Skin epidermis (tissue), 12 donors: ENCODE data around the gene SSX2IP.
A peak's percentile ranks its signal among the peaks of the same experiment; 100 is the strongest.
"Not testable (repeated sequence)": the region's sequence is repeated elsewhere in the genome, so short reads cannot be mapped to it uniquely, and the experiment has no call there.

ENCODE experiments used
- H3K27ac ChIP-seq, 21 experiments: fragments of 200-600 bp; sonication (generic) in 11 of 21; one replicate each; pipeline ENCODE4 v1.5.0; 2020; ENCODE audit warnings: mild to moderate bottlenecking in 3 of 21, inconsistent platforms in 2 of 21, moderate library complexity in 2 of 21
- H3K4me3 ChIP-seq, 7 experiments: fragments of 200-600 bp; sonication (generic) in 2 of 7; one replicate each; pipeline ENCODE4 v1.5.0; 2020; ENCODE audit warnings: inconsistent platforms in 2 of 7, mild to moderate bottlenecking in 2 of 7, moderate library complexity in 1 of 7

The SSX2IP gene

GRCh38 chr1:84624876-84625275 lies 65.4 kb downstream of the SSX2IP start:
- no peak overlapping the region for H3K27ac ChIP-seq

GRCh38 chr1:84621553-84621952 lies 68.7 kb downstream of the SSX2IP start:
- Histone ChIP-seq H3K27ac (no peak overlapping the region), H3K4me3 (no peak overlapping the region)

More at GRCh38 chr1:84624876-84625275, 65.4 kb downstream of the SSX2IP start:
- no peak overlapping the region for H3K4me3 ChIP-seq

DNA sequence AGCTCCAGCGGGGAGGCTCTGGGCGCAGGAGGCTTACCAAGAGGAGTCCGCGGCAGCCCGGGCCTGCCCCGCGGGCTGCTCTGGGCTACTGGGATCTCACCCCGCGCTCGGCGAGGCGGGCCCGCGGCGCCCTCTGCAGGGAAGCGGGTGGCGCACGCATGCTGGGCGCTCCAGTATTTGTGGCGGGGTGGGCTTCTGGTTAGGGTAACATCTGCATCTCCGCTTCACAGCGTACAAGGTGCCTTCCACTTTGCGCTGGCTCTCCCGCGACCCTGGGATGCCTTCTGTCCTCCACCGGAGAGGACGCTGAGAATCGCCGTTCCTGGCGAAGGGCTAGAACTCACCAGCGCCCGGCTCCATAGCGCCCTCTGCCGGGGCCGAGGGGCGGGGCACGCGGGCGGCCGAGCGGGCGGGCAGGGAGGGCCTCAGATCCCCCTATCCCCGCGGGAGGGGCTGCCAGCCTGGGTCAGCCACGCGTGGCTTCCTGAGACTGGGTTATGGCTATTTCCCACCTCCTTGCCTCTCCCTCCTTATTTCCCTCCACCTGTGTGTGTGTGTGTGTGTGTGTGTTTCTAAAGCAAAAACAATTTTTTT lies 69.4 kb downstream of the SSX2IP start:
- Histone ChIP-seq H3K4me3 (peak overlapping the region; percentile 29 to 56 (median 44)), H3K27ac (peak overlapping the region in 19 of 21 experiments; percentile 1 to 78 (median 26))

- no peak overlapping the region for H3K4me3 ChIP-seq
- H3K27ac ChIP-seq = peak overlapping the region in 8 of 21 experiments; percentile 6 to 75 (median 36)
These were observed 70.7 kb downstream of the SSX2IP start for GRCh38 chr1:84619383-84620102.

- no peak overlapping the region for H3K27ac ChIP-seq
- no peak overlapping the region for H3K4me3 ChIP-seq
These were observed 72.9 kb downstream of the SSX2IP start for GRCh38 chr1:84617349-84617748.

DNA sequence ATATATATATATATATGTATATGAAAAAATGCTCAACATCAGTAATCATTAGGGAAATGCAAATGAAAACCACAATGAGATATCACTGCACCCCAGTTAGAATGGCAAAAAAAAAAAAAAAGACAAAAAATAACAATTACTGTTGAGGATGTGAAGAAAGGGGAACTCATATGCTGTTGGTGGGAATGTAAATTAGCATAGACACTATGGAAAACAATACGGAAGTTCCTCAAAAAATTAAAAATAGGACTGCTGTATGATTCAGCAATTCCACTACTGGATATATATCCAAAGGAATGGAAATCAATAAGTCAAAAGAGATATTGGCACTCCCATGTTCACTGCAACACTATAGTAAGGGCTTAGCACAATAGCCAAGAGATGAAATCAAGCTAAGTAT lies 74.5 kb downstream of the SSX2IP start:
- no peak overlapping the region for H3K4me3 ChIP-seq
- H3K27ac ChIP-seq = no peak overlapping the region

GRCh38 chr1:84613887-84614286 lies 76.4 kb downstream of the SSX2IP start:
- H3K4me3 ChIP-seq = no peak overlapping the region
- H3K27ac ChIP-seq = no peak overlapping the region

DNA sequence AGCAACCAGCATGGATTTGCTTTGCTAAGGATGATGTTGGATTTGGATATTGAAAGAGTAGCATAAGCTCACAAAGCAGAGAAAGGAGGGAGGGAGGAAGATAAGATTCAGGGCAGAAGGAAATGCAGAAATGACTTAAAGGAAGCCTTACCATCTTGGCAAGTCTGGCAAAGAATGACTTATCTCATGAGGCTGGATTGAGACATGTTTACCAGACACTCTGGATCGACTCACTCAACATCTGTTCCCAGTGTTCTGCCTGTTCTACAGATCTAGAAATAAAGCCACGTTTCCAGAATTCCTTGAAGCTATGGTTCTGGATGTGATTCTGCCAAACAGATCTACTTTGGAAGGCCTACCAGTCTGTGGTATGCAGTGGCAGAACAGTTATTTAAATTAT lies 77.2 kb downstream of the SSX2IP start:
- no peak overlapping the region for H3K27ac ChIP-seq
- no peak overlapping the region for H3K4me3 ChIP-seq

DNA sequence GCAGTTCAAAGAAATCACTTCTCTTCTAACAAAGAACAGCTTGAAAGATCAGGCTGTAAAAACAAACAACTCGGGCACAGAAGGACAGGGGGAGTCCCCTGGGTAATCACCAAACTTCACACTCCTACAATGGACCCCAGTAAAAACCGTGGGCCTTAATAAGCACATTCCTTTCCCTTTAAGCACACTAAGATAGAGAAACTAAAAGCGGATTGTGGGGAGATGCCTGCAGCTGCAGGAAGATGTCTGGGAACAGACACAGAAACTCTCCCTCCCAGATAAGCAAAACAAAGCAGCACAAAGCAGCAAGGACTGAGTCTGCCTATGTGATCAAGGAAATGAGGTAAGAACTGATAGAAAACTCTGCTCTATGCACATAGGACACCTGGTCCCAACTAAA lies 78.5 kb downstream of the SSX2IP start:
- no peak overlapping the region for H3K27ac ChIP-seq

GRCh38 chr1:84611091-84611490 lies 79.2 kb downstream of the SSX2IP start:
- H3K27ac ChIP-seq = no peak overlapping the region
- no peak overlapping the region for H3K4me3 ChIP-seq

More for the DNA sequence above, 78.5 kb downstream of the SSX2IP start:
- no peak overlapping the region for H3K4me3 ChIP-seq

GRCh38 chr1:84606977-84607376 lies 83.3 kb downstream of the SSX2IP start:
- no peak overlapping the region for H3K4me3 ChIP-seq
- H3K27ac ChIP-seq = no peak overlapping the region

DNA sequence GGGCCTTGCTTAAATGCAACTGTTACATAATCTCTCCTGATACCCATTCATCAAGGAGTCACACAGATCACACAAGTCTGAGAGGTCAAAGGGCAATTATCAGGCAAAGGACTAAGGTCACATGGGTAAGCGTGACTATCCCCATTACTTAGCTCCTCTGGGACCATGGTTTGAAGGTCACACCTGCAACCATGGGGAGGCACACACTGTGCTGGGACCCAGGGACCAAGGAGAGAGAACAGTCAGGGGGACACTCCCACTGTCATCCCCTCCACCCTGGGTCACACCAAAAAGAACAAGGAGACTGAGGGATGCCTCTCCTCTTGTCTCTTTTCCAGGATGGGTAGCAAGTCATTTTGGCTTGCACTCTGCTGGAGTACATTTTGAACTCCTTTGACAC lies 85.1 kb downstream of the SSX2IP start:
- H3K4me3 ChIP-seq = no peak overlapping the region
- H3K27ac ChIP-seq = no peak overlapping the region

- H3K27ac ChIP-seq = peak overlapping the region in 14 of 21 experiments; percentile 15 to 73 (median 60)
- peak overlapping the region in 5 of 7 experiments; percentile 1 to 20 (median 16) for H3K4me3 ChIP-seq
These were observed 86.1 kb downstream of the SSX2IP start for GRCh38 chr1:84603941-84604830.

DNA sequence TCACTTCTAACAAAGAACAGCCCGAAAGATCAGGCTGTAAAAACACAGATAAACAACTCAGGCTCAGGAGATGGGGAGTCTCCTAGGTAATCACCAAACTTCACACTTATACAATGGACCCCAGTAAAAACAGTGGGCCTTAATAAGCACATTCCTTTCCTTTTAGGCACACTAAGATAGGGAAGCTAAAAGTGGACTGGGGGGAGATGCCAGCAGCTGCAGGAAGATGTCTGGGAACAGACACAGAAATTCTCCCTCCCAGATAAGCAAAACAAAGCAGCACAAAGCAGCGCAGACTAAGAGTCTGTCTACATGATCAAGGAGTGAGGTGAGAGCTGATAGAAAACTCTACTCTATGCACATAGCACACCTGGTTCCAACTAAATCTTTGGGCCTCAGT lies 87.0 kb downstream of the SSX2IP start:
- H3K27ac ChIP-seq = peak overlapping the region in 13 of 21 experiments; percentile 12 to 73 (median 59)

DNA sequence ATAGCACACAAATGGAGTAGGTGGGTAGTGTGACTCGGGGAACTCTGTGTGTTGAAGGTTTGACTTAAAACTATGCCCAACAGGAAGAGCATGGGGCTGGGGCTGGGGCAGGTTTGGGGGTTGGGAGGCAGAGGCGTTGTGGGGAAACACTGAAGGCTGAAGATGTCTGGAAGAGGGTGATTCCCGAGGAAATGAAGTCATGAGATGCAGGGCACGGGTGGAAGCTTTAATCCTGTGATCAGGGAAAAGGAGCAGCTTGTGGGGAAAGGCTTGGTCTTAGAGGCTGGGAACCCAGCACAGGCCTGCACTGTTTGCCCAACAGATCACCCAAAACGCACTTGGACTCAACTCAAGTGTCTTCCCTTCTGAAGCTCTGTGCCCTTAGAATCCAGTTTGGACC lies 89.5 kb downstream of the SSX2IP start:
- H3K27ac ChIP-seq = no peak overlapping the region

More for the DNA sequence above, 87.0 kb downstream of the SSX2IP start:
- H3K4me3 ChIP-seq = no peak overlapping the region

GRCh38 chr1:84598846-84599741 lies 91.2 kb downstream of the SSX2IP start:
- H3K27ac ChIP-seq = peak overlapping the region in 6 of 21 experiments; percentile 23 to 51 (median 31)

More for the DNA sequence above, 89.5 kb downstream of the SSX2IP start:
- H3K4me3 ChIP-seq = no peak overlapping the region

DNA sequence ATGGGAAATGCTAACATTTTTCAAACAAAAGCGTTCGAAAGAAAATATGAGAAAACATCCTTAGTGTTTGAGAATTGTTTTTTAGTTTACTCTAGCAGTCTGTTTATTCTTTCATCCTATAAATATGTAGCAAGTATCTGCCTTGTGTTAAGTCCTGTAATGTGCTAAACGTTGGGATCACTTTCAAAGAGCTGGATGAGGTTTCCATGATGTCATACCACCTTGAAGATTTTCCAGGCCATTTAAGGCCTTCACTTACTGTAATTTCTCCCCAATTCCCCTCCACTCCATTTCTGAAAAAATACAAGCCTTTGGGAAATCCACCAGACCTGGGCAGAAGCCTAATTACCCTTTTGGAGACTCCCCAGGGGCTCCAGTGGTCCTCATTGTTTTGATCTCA lies 91.8 kb downstream of the SSX2IP start:
- H3K27ac ChIP-seq = peak overlapping the region in 3 of 21 experiments; percentile 23 to 51 (median 42)
- no peak overlapping the region for H3K4me3 ChIP-seq

More at GRCh38 chr1:84598846-84599741, 91.2 kb downstream of the SSX2IP start:
- no peak overlapping the region for H3K4me3 ChIP-seq

GRCh38 chr1:84597011-84597410 lies 93.2 kb downstream of the SSX2IP start:
- H3K4me3 ChIP-seq = no peak overlapping the region
- H3K27ac ChIP-seq = no peak overlapping the region

DNA sequence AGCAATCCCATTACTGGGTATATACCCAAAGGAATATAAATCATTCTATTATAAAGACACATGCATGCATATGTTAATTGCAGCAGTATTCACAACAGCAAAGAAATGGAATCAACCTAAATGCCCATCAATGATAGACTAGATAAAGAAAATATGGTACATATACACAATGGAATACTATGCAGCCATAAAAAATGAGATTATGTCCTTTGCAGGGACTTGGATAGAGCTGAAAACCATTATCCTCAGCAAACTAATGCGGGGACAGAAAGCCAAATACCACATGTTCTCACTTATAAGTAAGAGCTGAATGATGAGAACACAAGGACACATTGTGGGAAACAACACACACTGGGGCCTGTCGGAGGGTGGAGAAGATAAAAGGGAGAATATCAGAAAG lies 95.3 kb downstream of the SSX2IP start:
- not testable (repeated sequence) for H3K4me3 ChIP-seq, H3K27ac ChIP-seq
